Right lobe of liver (tissue), 6 donors: ENCODE measurements around the gene ANAPC2. TPM values are rescaled to one million over a fixed set of nuclear protein-coding genes. Genes with fewer than 3 reads are reported as not detected.
A peak's percentile ranks its signal among the peaks of the same experiment; 100 is the strongest.

Experiments used
- ATAC-seq, 4 donors: fragments of 200-7000 bp; cut with Tn5 transposase; one replicate each; pipeline ENCODE4 v1.9.1; 2020; ENCODE audit warnings: mild to moderate bottlenecking in 4 of 4, moderate library complexity in 4 of 4
- DNase-seq, 3 donors: peaks; one replicate each; pipeline ENCODE4 v3.0.0-alpha.2; 2020
- H3K27ac ChIP-seq, 3 donors: fragments of 200-600 bp; one replicate each; pipeline ENCODE4 v1.8.0; 2022
- H3K27me3 ChIP-seq, 2 donors: fragments of 200-600 bp; one replicate each; pipeline ENCODE4 v1.8.0; 2022
- H3K36me3 ChIP-seq, 4 donors: fragments of 200-600 bp; sonication (generic) in 1 of 4; one replicate each; pipeline versions ENCODE4 v1.5.1 to v1.8.0; 2017 to 2022; ENCODE audit warnings: control low read depth in 1 of 4
- H3K4me1 ChIP-seq, 4 donors: fragments of 200-600 bp; sonication (generic) in 1 of 4; one replicate each; pipeline versions ENCODE4 v1.5.1 to v1.8.0; 2017 to 2022; ENCODE audit warnings: control low read depth in 1 of 4
- H3K4me3 ChIP-seq, 3 donors: fragments of 200-600 bp; one replicate each; pipeline ENCODE4 v1.8.0; 2022
- H3K9me3 ChIP-seq, 4 donors: fragments of 200-600 bp; sonication (generic) in 1 of 4; one replicate each; pipeline versions ENCODE4 v1.5.1 to v1.8.0; 2017 to 2022; ENCODE audit warnings: control low read depth in 1 of 4
- CTCF ChIP-seq, 4 donors: fragments of 200-600 bp in 3 of 4; fragments of 450-650 bp in 1 of 4; IDR thresholded peaks; one replicate each; pipeline versions ENCODE4 v1.5.1 to v1.8.0; 2016 to 2022; ENCODE audit warnings: antibody characterized with exemption in 4 of 4, mild to moderate bottlenecking in 2 of 4
- POLR2A ChIP-seq: fragments of 450-650 bp; IDR thresholded peaks from one replicate; pipeline ENCODE4 v1.6.1; 2017; ENCODE audit warnings: antibody characterized with exemption, mild to moderate bottlenecking
- WGBS: methylation state at CpG from one replicate; pipeline ENCODE4 v1.1.6; 2018; ENCODE audit warnings: low coverage, low lambda C conversion rate; ENCODE audit not compliant: insufficient coverage; ENCODE audit errors: missing lambda C conversion rate; 5-methylcytosine and 5-hydroxymethylcytosine counted together
- intact Hi-C, 2 donors: fragments of 100-400 bp; cut with DNase I; formaldehyde crosslinking; loops; one replicate each; pipeline versions ENCODE4 v1.11.2 to v1.14.1; 2022
- total RNA-seq, 6 experiments: library from RNA; depleted of rRNA in 2 of 6; stranded (reverse); fragments of >200 nt in 2 of 6; fragmentation: NEBNext Ultra II Directional in 3 of 6; extraction: Animal tissue kit (Norgen Biotek cat#: 25700) in 3 of 6; gene quantifications; one replicate each; pipeline versions ENCODE4 v1.1.0 to v1.2.4, GENCODE V29; 2016 to 2023
- donor health status: DM: no; HTN: yes; CAD: no.
- donor health status: DM: no; HTN: no; CAD: no.
- donor health status: DM: no; HTN: no; CAD: no.
- donor health status: DM: no; HTN: yes; CAD: no.
- donor health status: DM: no; HTN: yes; CAD: no.

Gene ANAPC2
- total RNA-seq, 6 experiments from 2014 or later: 16.1 to 36.5 (median 27.9) TPM

- H3K27me3 ChIP-seq: no peaks in the 10 kb centered on the region
- DNase-seq (peak; percentile 99 to 100 (median 100)), ATAC-seq (peak; percentile 81 to 95 (median 88))
- no CpG with 5 or more reads among the region's 118 CpGs for WGBS
- no peak for TF ChIP-seq CTCF (IDR thresholded peaks at IDR 0.05)
- peak; percentile 99 for TF ChIP-seq POLR2A
- peak within 1 kb of the TSS; percentile 18 to 84 (median 74) for H3K27ac ChIP-seq
- no peaks in the 10 kb centered on the region for H3K36me3 ChIP-seq
- H3K4me3 ChIP-seq: peak within 1 kb of the TSS; percentile 54 to 73 (median 57)
- peaks cover 0 to 73% (median 27%) of the 10 kb centered on the region in 4 donors for H3K4me1 ChIP-seq
- intact Hi-C loops: no loop called here
- H3K9me3 ChIP-seq: no peaks in the 10 kb centered on the region
These were observed 12.2 kb upstream of the ANAPC2 start, which contains the start of gene TPRN for GRCh38 chr9:137200311-137201204. Gene TPRN (minus strand): TSS chr9:137200741. CDS start chr9:137200711, 30 bp downstream.

GRCh38 chr9:137199411-137200121 lies 11.2 kb upstream of the ANAPC2 start:
- DNase-seq: no peak
- ATAC-seq: no peak
- no peaks in the 10 kb centered on the region for H3K36me3 ChIP-seq
- no peaks in the 10 kb centered on the region for H3K27me3 ChIP-seq
- WGBS: 9% methylated on average over 8 of the region's 51 CpGs
- peak overlapping the region; percentile 56 to 71 (median 60) for H3K27ac ChIP-seq
- intact Hi-C loops: no loop called here
- TF ChIP-seq POLR2A (no peak), CTCF (IDR thresholded peaks at IDR 0.05) (no peak)
- H3K4me1 ChIP-seq: peaks cover 0 to 79% (median 30%) of the 10 kb centered on the region in 4 donors
- no peaks in the 10 kb centered on the region for H3K9me3 ChIP-seq
- H3K4me3 ChIP-seq: peak overlapping the region; percentile 54 to 73 (median 57)

GRCh38 chr9:137198902-137199283 lies 10.5 kb upstream of the ANAPC2 start:
- peaks cover 0 to 79% (median 30%) of the 10 kb centered on the region in 4 donors for H3K4me1 ChIP-seq
- no peaks in the 10 kb centered on the region for H3K9me3 ChIP-seq
- 0% methylated on average over 1 of the region's 11 CpGs for WGBS
- H3K36me3 ChIP-seq: no peaks in the 10 kb centered on the region
- intact Hi-C loops: no loop called here
- H3K27me3 ChIP-seq: no peaks in the 10 kb centered on the region
- ATAC-seq: peak in 1 of 4 donors; percentile 0
- peak overlapping the region; percentile 56 to 71 (median 60) for H3K27ac ChIP-seq
- H3K4me3 ChIP-seq: peak overlapping the region; percentile 54 to 73 (median 57)
- no peak for DNase-seq
- no peak for TF ChIP-seq POLR2A
- TF ChIP-seq CTCF (IDR thresholded peaks at IDR 0.05): no peak

- intact Hi-C loops: no loop called here
- ATAC-seq (peak; percentile 2 to 38 (median 13)), DNase-seq (peak; percentile 78 to 79 (median 78))
- TF ChIP-seq POLR2A (peak; percentile 18), CTCF (IDR thresholded peaks at IDR 0.05) (no peak)
- no peaks in the 10 kb centered on the region for H3K27me3 ChIP-seq
- 33% methylated on average over 1 of the region's 19 CpGs for WGBS
- peak overlapping the region; percentile 54 to 73 (median 57) for H3K4me3 ChIP-seq
- no peaks in the 10 kb centered on the region for H3K36me3 ChIP-seq
- H3K4me1 ChIP-seq: peaks cover 0 to 75% (median 27%) of the 10 kb centered on the region in 4 donors
- peak overlapping the region; percentile 56 to 72 (median 71) for H3K27ac ChIP-seq
- no peaks in the 10 kb centered on the region for H3K9me3 ChIP-seq
These were observed 9.9 kb upstream of the ANAPC2 start for GRCh38 chr9:137198051-137198901.
